ENCODE results near the gene NEBL. TPM values are rescaled to one million over a fixed set of nuclear protein-coding genes. Genes with fewer than 3 reads are reported as not detected.

NEBL gene
- total RNA-seq, 1 experiment from 2014 or later, result 0.42 TPM

GRCh38 chr10:20858292-20859124, 38.6 kb downstream of the NEBL start:
- no peak for DNase-seq (ENCODE audit: low read depth)

GRCh38 chr10:20856484-20856883, 40.6 kb downstream of the NEBL start:
- DNase-seq (ENCODE audit: low read depth), result no peak

GRCh38 chr10:20855398-20856038, 41.6 kb downstream of the NEBL start:
- no peak for DNase-seq (ENCODE audit: low read depth)

DNA sequence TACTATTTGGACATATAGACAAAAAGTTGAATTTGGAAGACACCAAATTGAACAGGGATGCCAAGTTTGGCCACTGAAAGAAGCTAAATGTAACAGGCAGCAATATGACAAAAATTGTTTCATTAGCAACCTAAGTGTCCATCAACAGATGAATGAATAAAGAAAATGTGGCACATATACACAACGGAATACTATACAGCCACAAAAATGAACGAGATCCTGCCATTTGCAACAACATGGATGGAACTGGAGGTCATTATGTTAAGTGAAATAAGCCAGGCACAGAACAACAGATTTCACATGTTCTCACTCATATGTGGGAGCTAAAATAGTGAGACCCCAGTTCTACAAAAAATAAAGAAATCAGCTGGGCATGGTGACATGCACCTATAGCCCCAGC, 43.8 kb downstream of the NEBL start:
- DNase-seq (ENCODE audit: low read depth), result no peak

DNA sequence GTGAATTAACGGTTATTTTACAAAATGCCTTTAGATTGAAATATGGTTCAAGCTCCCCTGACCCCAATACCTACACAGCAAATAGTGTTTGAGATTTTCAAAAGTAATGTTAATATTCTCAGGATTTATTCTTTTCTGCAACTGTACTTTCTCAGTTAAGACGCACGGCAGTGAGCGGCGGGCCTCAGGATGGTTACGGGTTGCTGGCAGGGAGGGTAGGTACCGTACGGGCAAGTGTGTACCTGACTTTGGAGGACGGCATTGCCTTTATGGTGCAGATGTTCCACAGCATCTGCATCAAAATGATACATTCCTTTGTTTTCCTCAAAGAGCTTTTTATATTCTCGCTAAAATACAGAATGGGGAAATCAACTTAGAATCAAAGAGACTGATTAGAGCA, 44.8 kb downstream of the NEBL start:
- DNase-seq (ENCODE audit: low read depth), result no peak

DNA sequence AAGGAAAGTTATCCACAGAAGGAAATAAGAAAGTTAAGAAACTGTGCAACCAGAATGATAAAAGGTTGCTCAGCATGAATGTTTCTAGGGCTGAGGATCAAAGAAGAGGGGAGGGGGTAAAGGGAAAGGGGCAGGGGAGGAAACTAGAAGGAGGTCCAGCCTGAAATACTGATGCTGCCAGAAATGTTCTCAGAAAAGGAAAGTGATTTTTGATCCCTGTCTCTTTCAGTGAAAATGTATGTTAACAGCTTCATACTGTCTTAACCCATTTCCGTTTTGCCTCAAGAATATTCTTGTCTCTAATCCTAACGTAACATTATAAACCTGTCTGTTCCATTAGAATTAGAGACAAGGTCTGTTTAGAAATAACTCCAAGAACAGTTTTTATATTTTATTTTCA, 49.6 kb downstream of the NEBL start:
- no peak for DNase-seq (ENCODE audit: low read depth)

- no peak for DNase-seq (ENCODE audit: low read depth)
Observed at GRCh38 chr10:20846263-20846662, 50.8 kb downstream of the NEBL start.

DNA sequence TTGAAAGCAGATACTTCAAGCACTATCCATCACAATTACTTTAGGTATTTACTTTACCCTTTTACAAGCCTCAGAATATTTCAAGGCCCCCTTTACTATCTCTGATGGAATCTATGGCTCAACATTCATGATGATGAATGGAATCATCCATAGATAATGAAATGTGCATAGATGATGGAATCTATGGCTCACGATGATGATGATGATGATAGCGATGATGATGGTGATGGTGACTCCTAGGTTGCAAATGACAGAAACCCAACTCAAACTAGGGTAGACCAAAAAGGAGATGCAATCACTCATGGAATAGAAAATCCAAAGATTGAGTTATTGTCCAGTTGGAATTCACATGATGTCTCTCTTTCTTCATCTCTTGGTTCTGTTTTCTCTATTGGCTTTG, 55.7 kb downstream of the NEBL start:
- DNase-seq (ENCODE audit: low read depth), result no peak

- no peak for DNase-seq (ENCODE audit: low read depth)
Observed at GRCh38 chr10:20839910-20840309, 57.2 kb downstream of the NEBL start.

GRCh38 chr10:20839141-20839540, 58.0 kb downstream of the NEBL start:
- DNase-seq (ENCODE audit: low read depth), result peak; percentile 51

DNA sequence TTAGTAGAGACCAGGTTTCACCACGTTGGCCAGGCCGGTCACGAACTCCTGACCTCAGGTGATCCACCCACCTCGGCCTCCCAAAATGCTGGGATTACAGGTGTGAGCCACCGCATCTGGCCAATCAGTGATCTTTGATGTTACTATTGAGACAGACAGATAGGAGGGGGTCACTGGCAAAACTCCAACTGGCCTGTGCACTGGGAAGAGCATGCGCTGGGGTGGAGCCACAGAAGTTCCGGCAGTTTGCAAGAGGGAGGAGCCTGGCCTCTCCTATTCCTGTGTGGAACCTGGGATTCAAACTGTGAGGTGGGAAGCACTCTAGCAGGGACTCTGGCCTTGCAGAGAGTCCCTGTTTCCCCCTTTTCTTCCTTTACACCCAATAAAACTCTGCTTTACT, 60.7 kb downstream of the NEBL start:
- no peak for DNase-seq (ENCODE audit: low read depth)

- DNase-seq (ENCODE audit: low read depth), result no peak
Observed at GRCh38 chr10:20835335-20835734, 61.8 kb downstream of the NEBL start.

GRCh38 chr10:20834825-20835224, 62.3 kb downstream of the NEBL start:
- no peak for DNase-seq (ENCODE audit: low read depth)

GRCh38 chr10:20822825-20823224, 74.3 kb downstream of the NEBL start:
- no peak for DNase-seq (ENCODE audit: low read depth)

DNA sequence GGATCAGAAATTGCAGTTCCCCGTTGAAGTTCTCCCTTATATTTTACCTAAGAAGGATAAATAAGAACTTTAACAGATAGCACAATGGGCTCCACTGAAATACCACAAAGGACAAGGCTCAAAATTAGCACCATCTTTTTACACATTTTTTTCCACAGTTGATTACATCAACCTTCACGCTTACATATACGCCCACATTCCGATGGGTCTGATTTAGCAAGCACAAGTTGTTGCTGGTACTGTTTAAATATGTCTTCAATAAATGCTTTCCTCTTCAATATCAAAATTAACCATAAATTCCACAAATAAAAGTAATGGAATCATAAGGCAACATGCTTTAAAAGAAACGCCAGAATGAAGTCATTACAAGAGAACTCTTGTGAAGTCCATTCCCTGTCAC, 79.5 kb downstream of the NEBL start:
- no peak for DNase-seq (ENCODE audit: low read depth)

GRCh38 chr10:20817116-20817515, 80.0 kb downstream of the NEBL start:
- peak; percentile 26 for DNase-seq (ENCODE audit: low read depth)

DNA sequence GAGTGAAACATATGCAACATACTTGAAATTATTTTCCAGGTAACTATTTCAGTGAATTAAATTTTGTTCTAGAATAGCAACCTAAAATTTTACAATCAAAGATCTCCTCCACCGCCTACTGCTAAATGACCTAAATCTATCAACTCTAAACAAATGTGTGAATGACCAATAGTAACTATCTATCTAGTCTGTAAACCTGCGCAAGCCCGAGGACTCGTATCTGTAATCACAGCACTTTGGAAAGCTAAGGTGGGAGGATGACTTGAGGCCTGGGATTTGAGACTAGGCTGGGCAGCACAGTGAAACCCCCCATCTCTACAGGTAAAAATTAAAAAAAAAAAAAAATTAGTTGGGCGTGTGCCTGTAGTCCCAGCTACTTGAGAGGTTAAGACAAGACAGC, 83.0 kb downstream of the NEBL start:
- no peak for DNase-seq (ENCODE audit: low read depth)

GRCh38 chr10:20811131-20811530, 86.0 kb downstream of the NEBL start:
- no peak for DNase-seq (ENCODE audit: low read depth)

DNA sequence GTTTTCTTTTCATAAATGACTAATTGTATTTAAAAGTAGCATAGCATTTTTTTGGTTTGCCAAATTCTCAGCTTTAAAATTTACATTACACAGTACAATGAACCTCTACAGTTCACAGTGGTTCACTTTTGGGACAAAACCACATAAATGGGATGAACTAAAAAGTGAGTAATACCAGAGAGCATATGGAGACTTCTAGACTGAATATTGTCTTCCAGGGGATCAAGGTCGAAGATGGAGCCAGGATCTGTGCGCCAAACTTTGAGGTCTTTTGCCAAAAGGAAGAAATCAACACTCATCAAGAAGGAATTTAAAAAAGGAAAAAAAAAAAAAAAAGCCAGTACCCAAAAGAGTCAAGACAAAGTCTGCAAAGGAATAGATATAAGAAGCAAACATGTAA, 87.5 kb downstream of the NEBL start:
- DNase-seq (ENCODE audit: low read depth), result peak; percentile 2

GRCh38 chr10:20806487-20806886, 90.6 kb downstream of the NEBL start:
- no peak for DNase-seq (ENCODE audit: low read depth)

DNA sequence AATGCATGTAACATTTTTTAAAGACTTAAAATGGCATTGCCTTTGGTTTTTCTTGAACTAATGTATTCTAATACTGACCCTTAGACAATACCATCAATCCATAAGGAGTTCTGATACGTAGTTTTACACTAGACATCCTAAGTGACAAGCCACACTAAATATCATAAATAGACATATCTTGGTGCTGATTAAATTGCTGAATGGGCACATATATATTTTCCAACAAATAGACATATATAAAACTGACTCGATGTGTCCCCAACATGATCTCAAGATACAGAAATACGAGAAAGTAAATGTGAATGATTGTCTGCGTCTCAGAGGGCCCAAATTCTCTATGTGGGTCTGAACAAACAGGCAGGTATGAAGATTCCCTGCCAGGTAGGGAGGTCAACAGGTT, 99.8 kb downstream of the NEBL start:
- DNase-seq (ENCODE audit: low read depth), result no peak

DNA sequence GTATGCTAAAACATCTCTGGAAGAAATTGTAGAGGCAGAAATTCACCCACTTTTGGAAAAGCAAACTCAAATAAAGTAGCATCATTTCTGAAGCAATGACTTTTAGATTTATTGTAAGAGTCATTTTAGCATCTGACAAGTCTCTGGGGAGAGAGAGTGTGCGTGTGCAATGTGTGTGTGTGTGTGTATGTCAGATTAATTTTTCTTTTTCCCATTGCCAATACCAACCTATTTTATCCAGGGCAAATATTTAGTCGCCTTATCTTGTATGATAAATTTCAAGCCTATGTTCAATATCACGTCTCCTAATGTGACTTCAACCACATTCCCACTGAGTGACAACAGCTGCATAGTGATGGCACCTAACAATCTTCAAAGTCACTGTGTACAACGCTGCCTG, 101.7 kb downstream of the NEBL start:
- DNase-seq (ENCODE audit: low read depth), result no peak

DNA sequence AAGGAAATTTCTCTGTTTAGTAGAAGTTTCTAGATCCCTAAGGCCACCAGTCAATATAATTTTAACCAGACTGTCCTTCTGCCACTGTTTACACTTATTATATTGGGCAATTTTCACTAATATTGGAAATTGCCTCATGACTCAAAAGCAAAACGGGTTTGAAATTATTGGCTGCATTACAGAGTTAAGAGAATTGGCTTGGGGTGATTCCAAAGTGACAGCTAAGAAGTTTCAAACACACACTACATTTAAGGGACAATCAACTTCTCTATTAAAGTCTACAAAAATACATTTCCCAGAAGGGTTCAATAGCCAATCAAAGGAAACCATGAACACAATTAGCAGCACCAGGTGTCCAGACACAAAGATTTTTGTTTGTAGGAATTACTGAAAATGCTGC, 111.9 kb downstream of the NEBL start:
- DNase-seq (ENCODE audit: low read depth), result no peak
